HEK293 (cell line): Measurements from ENCODE around the gene TSHZ2.
A peak's percentile ranks its signal among the peaks of the same experiment; 100 is the strongest.

Source experiments
- CTCF ChIA-PET: fragments of 350-600 bp; formaldehyde crosslinking; extraction: SDS; loops from one replicate; lab custom pipeline; 2021; ENCODE audit warnings: antibody characterized with exemption; lab: Yijun Ruan, JAX
- POLR2A ChIA-PET: fragments of 300-600 bp; formaldehyde crosslinking; extraction: SDS; loops from one replicate; lab custom pipeline; 2020; ENCODE audit warnings: antibody characterized with exemption, inconsistent platforms; lab: Yijun Ruan, JAX
- H3K27ac ChIP-seq: fragments of 200-500 bp; sonication (Bioruptor generic); 2 replicates; pipeline ENCODE4 v1.5.1; 2014; ENCODE audit warnings: low read depth, low read length, control low read depth, inconsistent platforms; ENCODE audit errors: extremely low read depth
- H3K36me3 ChIP-seq, 2 experiments: fragments of 200-500 bp in 1 of 2; sonication (Bioruptor generic) in 1 of 2; 1 replicate in 1 of 2; 2 replicates in 1 of 2; pipeline ENCODE4 v1.5.1; 2014 to 2017; ENCODE audit warnings: inconsistent platforms in 2 of 2, low read length in 2 of 2; ENCODE audit not compliant: control insufficient read depth in 2 of 2, insufficient read depth in 1 of 2
- H3K4me1 ChIP-seq: fragments of 200-500 bp; sonication (Bioruptor generic); 2 replicates; pipeline ENCODE4 v1.5.1; 2014; ENCODE audit warnings: mild to moderate bottlenecking, low read length, inconsistent platforms; ENCODE audit not compliant: control insufficient read depth, insufficient read depth
- H3K4me3 ChIP-seq: 2 replicates; pipeline ENCODE4 v1.5.1; 2011; ENCODE audit warnings: low read depth, mild to moderate bottlenecking, control low read depth, low read length, moderate library complexity
- H3K9me3 ChIP-seq: fragments of 200-500 bp; sonication (Bioruptor generic); 2 replicates; pipeline ENCODE4 v1.5.1; 2014; ENCODE audit warnings: low read depth, low read length, inconsistent platforms; ENCODE audit not compliant: control insufficient read depth, insufficient read depth
- KLF1 ChIP-seq: fragments of 450-650 bp; formaldehyde crosslinking; IDR thresholded peaks from 2 replicates; pipeline ENCODE4 v1.5.1; 2016; ENCODE audit warnings: missing biosample characterization, missing genetic modification characterization
- KLF9 ChIP-seq: fragments of 450-650 bp; formaldehyde crosslinking; IDR thresholded peaks from 2 replicates; pipeline ENCODE4 v1.5.1; 2016; ENCODE audit warnings: missing biosample characterization, missing genetic modification characterization, low read depth
- MYNN ChIP-seq: fragments of 450-650 bp; formaldehyde crosslinking; IDR thresholded peaks from 2 replicates; pipeline ENCODE4 v1.5.1; 2016; ENCODE audit warnings: missing biosample characterization, missing genetic modification characterization, borderline replicate concordance
- PRDM1 ChIP-seq: fragments of 450-650 bp; formaldehyde crosslinking; IDR thresholded peaks from 2 replicates; pipeline ENCODE4; 2016; ENCODE audit warnings: missing biosample characterization, missing genetic modification characterization
- PRDM4 ChIP-seq: fragments of 450-650 bp; formaldehyde crosslinking; IDR thresholded peaks from 2 replicates; pipeline ENCODE4 v1.5.1; 2017; ENCODE audit warnings: missing biosample characterization, missing genetic modification characterization
- SP7 ChIP-seq: fragments of 450-650 bp; formaldehyde crosslinking; IDR thresholded peaks from 2 replicates; pipeline ENCODE4 v1.5.1; 2016; ENCODE audit warnings: missing biosample characterization, missing genetic modification characterization
- WT1 ChIP-seq: fragments of 450-650 bp; formaldehyde crosslinking; IDR thresholded peaks from 2 replicates; pipeline ENCODE4 v1.5.1; 2016; ENCODE audit warnings: missing biosample characterization, missing genetic modification characterization
- ZBTB48 ChIP-seq: fragments of 450-650 bp; formaldehyde crosslinking; IDR thresholded peaks from 2 replicates; pipeline ENCODE4 v1.5.1; 2016; ENCODE audit warnings: missing biosample characterization, missing genetic modification characterization
- ZNF146 ChIP-seq: fragments of 450-650 bp; formaldehyde crosslinking; IDR thresholded peaks from 2 replicates; pipeline ENCODE4 v1.5.1; 2016; ENCODE audit warnings: missing biosample characterization, missing genetic modification characterization
- ZNF148 ChIP-seq: fragments of 450-650 bp; formaldehyde crosslinking; IDR thresholded peaks from 2 replicates; pipeline ENCODE4 v1.5.0; 2017; ENCODE audit warnings: missing biosample characterization, missing genetic modification characterization, borderline replicate concordance
- ZNF266 ChIP-seq: fragments of 450-650 bp; formaldehyde crosslinking; IDR thresholded peaks from 2 replicates; pipeline ENCODE4 v1.5.1; 2016; ENCODE audit warnings: missing biosample characterization, missing genetic modification characterization, low read depth
- ZNF366 ChIP-seq: fragments of 450-650 bp; formaldehyde crosslinking; conservative IDR thresholded peaks from 2 replicates; pipeline ENCODE4 v1.5.1; 2016; ENCODE audit warnings: missing biosample characterization, missing genetic modification characterization
- ZNF530 ChIP-seq: fragments of 450-650 bp; formaldehyde crosslinking; IDR thresholded peaks from 2 replicates; pipeline ENCODE4 v1.5.1; 2016; ENCODE audit warnings: low read depth, missing biosample characterization, missing genetic modification characterization
- ZNF645 ChIP-seq: fragments of 450-650 bp; formaldehyde crosslinking; IDR thresholded peaks from 2 replicates; pipeline ENCODE4; 2016; ENCODE audit warnings: missing biosample characterization, missing genetic modification characterization
- ZNF677 ChIP-seq: fragments of 450-650 bp; IDR thresholded peaks from 2 replicates; pipeline ENCODE4 v1.5.0; 2018; ENCODE audit warnings: missing biosample characterization, mild to moderate bottlenecking, missing genetic modification characterization, moderate library complexity
- ZNF692 ChIP-seq: fragments of 450-650 bp; formaldehyde crosslinking; IDR thresholded peaks from 2 replicates; pipeline ENCODE4 v1.5.1; 2016; ENCODE audit warnings: missing biosample characterization, missing genetic modification characterization
- ZNF785 ChIP-seq: fragments of 450-650 bp; formaldehyde crosslinking; IDR thresholded peaks from 2 replicates; pipeline ENCODE4 v1.5.1; 2016; ENCODE audit warnings: missing biosample characterization, missing genetic modification characterization
- ZXDB ChIP-seq: fragments of 450-650 bp; formaldehyde crosslinking; IDR thresholded peaks from 2 replicates; pipeline ENCODE4 v1.5.1; 2016; ENCODE audit warnings: missing biosample characterization, missing genetic modification characterization

Gene TSHZ2

GRCh38 chr20:53126185-53126584, 154.0 kb downstream of the TSHZ2 start (continued):
- TF ChIP-seq ZNF692 (tag by site-specific recombination) = peak; percentile 55; the same call in 1 of the 2 replicates
- TF ChIP-seq ZNF266 = no peak
- TF ChIP-seq MYNN (tag by site-specific recombination) = no peak
- peak; percentile 96 for TF ChIP-seq SP7 (tag by site-specific recombination)
- peak; percentile 75 for TF ChIP-seq ZBTB48 (tag by site-specific recombination)
- peak; percentile 67 for TF ChIP-seq PRDM4 (tag by site-specific recombination)
- TF ChIP-seq ZNF785 (tag by site-specific recombination) = no peak; the same call in 1 of the 2 replicates
- TF ChIP-seq WT1 (tag by site-specific recombination) = peak; percentile 60
- no peak for TF ChIP-seq KLF9 (tag by site-specific recombination)

GRCh38 chr20:53127027-53127426, 154.9 kb downstream of the TSHZ2 start:
- CTCF ChIA-PET = no interaction called here
- POLR2A ChIA-PET = no interaction called here
- no peak overlapping the region for H3K4me3 ChIP-seq
- no peaks in the 10 kb centered on the region for H3K9me3 ChIP-seq
- peaks cover 10% of the 10 kb centered on the region for H3K4me1 ChIP-seq
- TF ChIP-seq PRDM1 (no peak), ZNF366 (tag by site-specific recombination) (peak; percentile 51), ZXDB (tag by site-specific recombination) (0 out of 2 replicates have a peak, but pooled peaks have one; percentile 10), ZNF645 (tag by site-specific recombination) (no peak), ZNF677 (tag by site-specific recombination) (no peak), ZNF148 (tag by site-specific recombination) (no peak), KLF1 (tag by site-specific recombination) (no peak), ZNF530 (tag by site-specific recombination) (no peak), ZNF146 (tag by site-specific recombination) (no peak)
- no peak overlapping the region for H3K27ac ChIP-seq
- H3K36me3 ChIP-seq = no peaks in the 10 kb centered on the region
